PC-3 (cell line): Measurements from ENCODE around the gene WDFY4. TPM values are rescaled to one million over a fixed set of nuclear protein-coding genes. Genes with fewer than 3 reads are reported as not detected.

ENCODE experiments used
- ATAC-seq: fragments of 200-7000 bp; cut with Tn5 transposase; 2 replicates; pipeline ENCODE4 v1.9.1; 2020; ENCODE audit warnings: mild to moderate bottlenecking, moderate library complexity
- BruUV-seq: library from RNA; stranded (reverse); fragments of 400-500 nt; replicated peaks from 2 replicates; lab custom pipeline; 2021; lab: Mats Ljungman, UMichigan
- CTCF ChIA-PET: fragments of 300-600 bp; sonication (Branson Sonifier 250); formaldehyde crosslinking; loops from one replicate; lab custom pipeline; 2022; ENCODE audit warnings: antibody characterized with exemption; lab: Charles Lee
- POLR2A ChIA-PET: fragments of 300-600 bp; sonication (Branson Sonifier 250); formaldehyde crosslinking; loops from one replicate; lab custom pipeline; 2022; ENCODE audit warnings: antibody characterized with exemption; ENCODE audit not compliant: unreplicated experiment; lab: Charles Lee
- DNase-seq: peaks from one replicate; pipeline ENCODE4 v3.0.0-alpha.2; 2015
- H2AFZ ChIP-seq: fragments of 300-600 bp; sonication (generic); 2 replicates; pipeline ENCODE4 v1.6.0; 2016; ENCODE audit warnings: antibody characterized with exemption, low read length
- H3F3A ChIP-seq: fragments of 300-600 bp; sonication (generic); one replicate; pipeline ENCODE4 v1.6.0; 2017; ENCODE audit warnings: antibody characterized with exemption, low read length, control low read depth, mild to moderate bottlenecking; ENCODE audit not compliant: unreplicated experiment
- H3K27ac ChIP-seq: fragments of 300-600 bp; sonication (generic); 2 replicates; pipeline ENCODE4 v1.5.1; 2016; ENCODE audit warnings: mild to moderate bottlenecking, low read length
- H3K27me3 ChIP-seq: fragments of 300-600 bp; sonication (generic); 2 replicates; pipeline ENCODE4 v1.6.1; 2016; ENCODE audit warnings: low read length, mixed read lengths
- H3K36me3 ChIP-seq: fragments of 300-600 bp; sonication (generic); 2 replicates; pipeline ENCODE4 v1.6.1; 2016; ENCODE audit warnings: low read depth, mixed run types, low read length, mixed read lengths
- H3K4me1 ChIP-seq: fragments of 300-600 bp; sonication (generic); 2 replicates; pipeline ENCODE4 v1.5.1; 2016; ENCODE audit warnings: low read length; ENCODE audit not compliant: insufficient read depth
- H3K4me2 ChIP-seq: fragments of 300-600 bp; sonication (generic); 2 replicates; pipeline ENCODE4 v1.6.0; 2016; ENCODE audit warnings: low read length
- H3K4me3 ChIP-seq: fragments of 300-600 bp; sonication (generic); 2 replicates; pipeline ENCODE4 v1.5.1; 2016; ENCODE audit warnings: mild to moderate bottlenecking, low read length, mixed read lengths
- H3K79me2 ChIP-seq: fragments of 300-600 bp; sonication (generic); 2 replicates; pipeline ENCODE4 v1.6.1; 2017; ENCODE audit warnings: low read length, mixed read lengths
- H3K9ac ChIP-seq: fragments of 300-600 bp; sonication (generic); 2 replicates; pipeline ENCODE4 v1.6.0; 2016; ENCODE audit warnings: mild to moderate bottlenecking, low read length
- H3K9me2 ChIP-seq: fragments of 300-600 bp; sonication (generic); replicated peaks from 2 replicates; pipeline ENCODE4 v1.6.1; 2016; ENCODE audit warnings: mixed run types, low read length, mixed read lengths
- H3K9me3 ChIP-seq: fragments of 300-600 bp; sonication (generic); 2 replicates; pipeline ENCODE4 v1.6.1; 2016; ENCODE audit warnings: low read length, mixed read lengths
- H4K20me1 ChIP-seq: fragments of 300-600 bp; sonication (generic); 2 replicates; pipeline ENCODE4 v1.6.1; 2016; ENCODE audit warnings: low read length, mixed read lengths
- EZH2 ChIP-seq: fragments of 300-600 bp; sonication (generic); IDR thresholded peaks from one replicate; pipeline ENCODE4 v1.6.1; 2017; ENCODE audit warnings: antibody characterized with exemption, mild to moderate bottlenecking, low read length; ENCODE audit not compliant: unreplicated experiment
- EZH2phosphoT487 ChIP-seq: fragments of 300-600 bp; sonication (generic); IDR thresholded peaks from 2 replicates; pipeline ENCODE4 v1.6.1; 2018; ENCODE audit warnings: mild to moderate bottlenecking, antibody characterized with exemption, low read length, borderline replicate concordance
- intact Hi-C: fragments of 100-400 bp; cut with micrococcal nuclease; formaldehyde crosslinking; loops from 2 replicates; pipeline ENCODE4 v1.9.0; 2023
- total RNA-seq: library from RNA; depleted of rRNA; stranded (reverse); fragments of >200 nt; gene quantifications from 2 replicates; pipeline ENCODE4 v1.2.3, GENCODE V29; 2014
- TF ChIP-seq, protein P1 (sequence below): fragments of 300-600 bp; sonication (generic); conservative IDR thresholded peaks from 2 replicates; pipeline ENCODE4 v1.5.1; 2017; ENCODE audit warnings: antibody characterized with exemption, low read depth, mild to moderate bottlenecking, low read length

WDFY4 gene
- total RNA-seq, 1 experiment from 2014 or later, result not detected

DNA sequence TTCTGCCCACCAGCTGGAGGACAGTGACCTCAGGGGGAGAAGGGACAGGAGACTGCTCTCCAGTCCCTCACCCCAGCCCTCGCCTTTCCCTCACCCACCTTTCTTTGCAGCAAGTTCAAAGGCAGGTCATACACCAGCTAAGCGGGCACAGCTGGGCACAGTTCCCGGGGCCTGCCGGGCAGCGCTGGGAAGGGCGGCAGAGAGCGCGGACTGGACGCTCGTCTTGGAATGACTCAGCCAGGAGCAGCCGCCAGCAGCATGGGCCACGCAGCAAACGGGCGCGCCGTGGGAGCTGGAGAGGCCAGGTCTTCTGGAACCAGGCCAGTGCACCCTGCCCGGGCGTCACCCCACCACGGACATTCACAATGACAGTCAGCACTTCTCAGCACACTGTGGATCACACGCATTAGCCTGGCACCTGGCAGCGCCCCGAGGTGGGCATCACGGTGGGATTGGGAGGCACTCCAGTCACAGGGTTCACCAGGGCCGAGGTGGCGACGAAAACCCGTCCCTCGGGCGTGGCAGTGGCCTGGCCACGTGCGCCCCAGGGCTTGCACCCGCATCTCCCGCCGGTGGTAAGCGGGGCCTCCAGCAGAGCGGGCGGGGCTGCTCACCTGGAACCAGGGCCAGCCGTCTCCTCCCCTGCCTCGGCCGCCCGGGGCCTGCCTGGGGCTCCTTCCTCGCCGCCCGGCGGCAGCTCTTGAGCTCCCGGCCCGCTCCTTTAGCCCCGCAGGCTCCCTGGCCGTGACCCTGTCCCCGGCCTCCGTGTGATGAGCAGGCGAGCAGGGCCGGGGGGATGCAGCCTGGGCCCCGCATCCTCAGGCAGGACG lies 29.0 kb upstream of the WDFY4 start:
- peak overlapping the region; percentile 75 for H3K4me3 ChIP-seq
- H3K9me2 ChIP-seq, result no peaks in the 10 kb centered on the region
- BruUV-seq, result TSS peak; percentile 35
- H3K4me2 ChIP-seq, result peak overlapping the region; percentile 99
- peak overlapping the region; percentile 53 for H3K9ac ChIP-seq
- H3K36me3 ChIP-seq, result no peaks in the 10 kb centered on the region
- no peak overlapping the region for H3K27ac ChIP-seq
- DNase-seq (peak; percentile 74), ATAC-seq (peak; percentile 72)
- ChIA-PET CTCF (interaction anchor here (0.5 to 3.7 kb wide), 52 partner anchors 21 to 1433 kb away, joined by 3 to 81 read pairs (median 6); partner anchors contain the start of gene ARHGAP22), POLR2A (interaction anchor here (0.6 kb wide), 4 partner anchors 53 to 350 kb away, joined by 4 to 9 read pairs (median 6); no protein-coding TSS in a partner anchor)
- peak overlapping the region; percentile 99 for H2AFZ ChIP-seq
- no peaks in the 10 kb centered on the region for H3K9me3 ChIP-seq
- no peaks in the 10 kb centered on the region for H3K27me3 ChIP-seq
- no peaks in the 10 kb centered on the region for H3F3A ChIP-seq
- H4K20me1 ChIP-seq, result no peaks in the 10 kb centered on the region
- H3K4me1 ChIP-seq, result peaks cover 14% of the 10 kb centered on the region
- TF ChIP-seq, protein P1, sequence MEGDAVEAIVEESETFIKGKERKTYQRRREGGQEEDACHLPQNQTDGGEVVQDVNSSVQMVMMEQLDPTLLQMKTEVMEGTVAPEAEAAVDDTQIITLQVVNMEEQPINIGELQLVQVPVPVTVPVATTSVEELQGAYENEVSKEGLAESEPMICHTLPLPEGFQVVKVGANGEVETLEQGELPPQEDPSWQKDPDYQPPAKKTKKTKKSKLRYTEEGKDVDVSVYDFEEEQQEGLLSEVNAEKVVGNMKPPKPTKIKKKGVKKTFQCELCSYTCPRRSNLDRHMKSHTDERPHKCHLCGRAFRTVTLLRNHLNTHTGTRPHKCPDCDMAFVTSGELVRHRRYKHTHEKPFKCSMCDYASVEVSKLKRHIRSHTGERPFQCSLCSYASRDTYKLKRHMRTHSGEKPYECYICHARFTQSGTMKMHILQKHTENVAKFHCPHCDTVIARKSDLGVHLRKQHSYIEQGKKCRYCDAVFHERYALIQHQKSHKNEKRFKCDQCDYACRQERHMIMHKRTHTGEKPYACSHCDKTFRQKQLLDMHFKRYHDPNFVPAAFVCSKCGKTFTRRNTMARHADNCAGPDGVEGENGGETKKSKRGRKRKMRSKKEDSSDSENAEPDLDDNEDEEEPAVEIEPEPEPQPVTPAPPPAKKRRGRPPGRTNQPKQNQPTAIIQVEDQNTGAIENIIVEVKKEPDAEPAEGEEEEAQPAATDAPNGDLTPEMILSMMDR, result no peak
- no peak for TF ChIP-seq EZH2phosphoT487
- TF ChIP-seq EZH2, result no peak
- intact Hi-C loops, result loop anchor here (1.0 to 5.0 kb wide), 7 partner anchors 41 to 752 kb away; partner anchors contain the start of genes ARHGAP22 and MAPK8
- no peaks in the 10 kb centered on the region for H3K79me2 ChIP-seq

DNA sequence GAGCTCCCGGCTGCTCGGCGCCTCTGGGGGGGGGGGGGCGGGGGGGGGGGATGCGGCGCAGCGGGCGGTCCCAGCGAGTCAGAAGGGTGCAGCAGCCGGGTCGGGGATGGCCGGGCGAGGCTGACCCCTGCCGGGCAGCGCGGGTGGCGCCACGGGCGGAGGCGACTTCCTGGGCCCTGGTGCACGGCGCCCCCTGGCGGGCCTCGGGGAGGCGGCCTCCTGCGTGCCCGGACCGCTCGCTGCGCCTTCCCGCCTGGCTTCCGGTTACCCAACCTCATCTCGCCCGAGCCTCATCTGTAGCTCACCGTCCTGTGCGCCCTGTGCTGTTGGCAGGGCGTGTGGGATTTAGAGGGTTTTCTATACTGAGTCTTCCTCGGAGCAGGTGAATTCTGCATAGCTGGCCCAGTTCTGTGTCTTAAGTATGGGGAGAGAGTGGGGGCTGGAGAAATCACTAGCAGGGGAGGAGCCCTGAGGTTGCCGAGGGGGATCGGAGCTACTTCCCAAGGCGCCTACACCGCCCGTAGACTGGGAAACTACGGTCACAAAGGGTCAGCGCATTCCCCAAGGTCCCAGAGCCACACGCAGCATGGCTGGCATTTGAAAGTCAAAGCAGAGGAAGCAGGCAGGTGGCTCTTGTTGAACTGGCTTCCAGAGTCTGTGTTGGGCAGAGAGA lies 28.3 kb upstream of the WDFY4 start:
- H3K27me3 ChIP-seq, result no peaks in the 10 kb centered on the region; the same call in 1 of the 2 replicates
- H3F3A ChIP-seq, result no peaks in the 10 kb centered on the region
- no peaks in the 10 kb centered on the region for H3K79me2 ChIP-seq
- DNase-seq (peak; percentile 97), ATAC-seq (peak; percentile 81)
- no peaks in the 10 kb centered on the region for H4K20me1 ChIP-seq
- peaks cover 14% of the 10 kb centered on the region for H3K4me1 ChIP-seq
- TF ChIP-seq, protein P1, result peak; percentile 100
- no peak for TF ChIP-seq EZH2phosphoT487
- BruUV-seq, result no TSS peak
- H3K4me3 ChIP-seq, result peak overlapping the region; percentile 75
- H2AFZ ChIP-seq, result peak overlapping the region; percentile 99
- no peaks in the 10 kb centered on the region for H3K9me3 ChIP-seq
- no peaks in the 10 kb centered on the region for H3K36me3 ChIP-seq
- peak overlapping the region; percentile 53 for H3K9ac ChIP-seq
- POLR2A ChIA-PET, result interaction anchor here (0.6 kb wide), 3 partner anchors 54 to 351 kb away, joined by 4 to 9 read pairs (median 7); no protein-coding TSS in a partner anchor
- no peaks in the 10 kb centered on the region for H3K9me2 ChIP-seq
- intact Hi-C loops, result loop anchor here (1.0 to 5.0 kb wide), 6 partner anchors 52 to 751 kb away; partner anchors contain the start of genes ARHGAP22 and MAPK8
- no peak overlapping the region for H3K27ac ChIP-seq
- peak overlapping the region; percentile 99 for H3K4me2 ChIP-seq
- CTCF ChIA-PET, result interaction anchor here (0.5 to 3.7 kb wide), 54 partner anchors 21 to 1433 kb away, joined by 3 to 81 read pairs (median 6); partner anchors contain the start of gene ARHGAP22
